ENCODE results near the gene PKD2.
A peak's percentile ranks its signal among the peaks of the same experiment; 100 is the strongest.

Gene PKD2

DNA sequence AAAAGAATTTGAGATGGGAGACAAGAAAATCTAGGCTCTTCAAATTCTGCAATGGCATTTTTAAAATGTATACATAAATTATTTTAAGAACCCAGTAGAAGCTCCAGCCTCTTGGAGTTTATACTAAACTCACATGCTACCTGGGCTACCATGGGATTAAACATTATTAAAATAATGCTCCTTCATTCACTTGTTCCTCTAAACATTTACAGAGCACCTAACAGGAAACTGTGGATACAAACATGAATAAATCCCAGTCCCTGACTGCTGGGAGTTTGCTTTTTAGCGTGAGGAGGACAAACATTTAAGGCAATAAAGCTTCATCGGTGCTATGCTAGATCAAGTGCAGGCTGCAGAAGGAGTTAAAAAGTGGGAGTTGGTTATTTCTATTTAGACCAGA, 37.3 kb upstream of the PKD2 start:
- DNase-seq (ENCODE audit: low read depth in 2 of 2) = no peak
- TF ChIP-seq, protein P1, sequence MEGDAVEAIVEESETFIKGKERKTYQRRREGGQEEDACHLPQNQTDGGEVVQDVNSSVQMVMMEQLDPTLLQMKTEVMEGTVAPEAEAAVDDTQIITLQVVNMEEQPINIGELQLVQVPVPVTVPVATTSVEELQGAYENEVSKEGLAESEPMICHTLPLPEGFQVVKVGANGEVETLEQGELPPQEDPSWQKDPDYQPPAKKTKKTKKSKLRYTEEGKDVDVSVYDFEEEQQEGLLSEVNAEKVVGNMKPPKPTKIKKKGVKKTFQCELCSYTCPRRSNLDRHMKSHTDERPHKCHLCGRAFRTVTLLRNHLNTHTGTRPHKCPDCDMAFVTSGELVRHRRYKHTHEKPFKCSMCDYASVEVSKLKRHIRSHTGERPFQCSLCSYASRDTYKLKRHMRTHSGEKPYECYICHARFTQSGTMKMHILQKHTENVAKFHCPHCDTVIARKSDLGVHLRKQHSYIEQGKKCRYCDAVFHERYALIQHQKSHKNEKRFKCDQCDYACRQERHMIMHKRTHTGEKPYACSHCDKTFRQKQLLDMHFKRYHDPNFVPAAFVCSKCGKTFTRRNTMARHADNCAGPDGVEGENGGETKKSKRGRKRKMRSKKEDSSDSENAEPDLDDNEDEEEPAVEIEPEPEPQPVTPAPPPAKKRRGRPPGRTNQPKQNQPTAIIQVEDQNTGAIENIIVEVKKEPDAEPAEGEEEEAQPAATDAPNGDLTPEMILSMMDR (IDR thresholded peaks at IDR 0.05; ENCODE audit: low read depth, low read length) = no peak
- H3K4me3 ChIP-seq (replicated peaks in 1 of 2; ENCODE audit: low read depth in 2 of 2, low read length in 2 of 2) = no peak overlapping the region

DNA sequence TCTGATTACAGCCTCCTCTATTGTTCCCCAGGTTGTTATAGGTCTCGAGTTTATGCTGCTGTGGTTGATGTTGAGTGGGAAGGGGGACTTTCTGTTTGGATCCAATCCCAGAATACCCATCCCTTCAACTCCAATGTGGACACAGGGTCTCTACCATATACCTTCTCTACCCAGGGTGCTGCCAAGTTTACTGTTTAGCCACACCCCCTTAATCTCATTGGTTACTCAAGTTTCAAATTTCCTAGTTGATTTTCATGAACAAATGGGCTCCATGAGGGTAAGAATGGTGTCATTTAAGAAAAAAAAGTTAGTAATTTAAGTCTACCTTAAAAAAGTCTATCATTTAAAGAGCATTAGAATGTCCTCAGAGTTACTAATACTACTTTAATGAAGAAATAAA, 35.6 kb upstream of the PKD2 start:
- DNase-seq (ENCODE audit: low read depth in 2 of 2) = no peak
- TF ChIP-seq, protein P1 (IDR thresholded peaks at IDR 0.05; ENCODE audit: low read depth, low read length) = no peak
- H3K4me3 ChIP-seq (replicated peaks in 1 of 2; ENCODE audit: low read depth in 2 of 2, low read length in 2 of 2) = no peak overlapping the region

DNA sequence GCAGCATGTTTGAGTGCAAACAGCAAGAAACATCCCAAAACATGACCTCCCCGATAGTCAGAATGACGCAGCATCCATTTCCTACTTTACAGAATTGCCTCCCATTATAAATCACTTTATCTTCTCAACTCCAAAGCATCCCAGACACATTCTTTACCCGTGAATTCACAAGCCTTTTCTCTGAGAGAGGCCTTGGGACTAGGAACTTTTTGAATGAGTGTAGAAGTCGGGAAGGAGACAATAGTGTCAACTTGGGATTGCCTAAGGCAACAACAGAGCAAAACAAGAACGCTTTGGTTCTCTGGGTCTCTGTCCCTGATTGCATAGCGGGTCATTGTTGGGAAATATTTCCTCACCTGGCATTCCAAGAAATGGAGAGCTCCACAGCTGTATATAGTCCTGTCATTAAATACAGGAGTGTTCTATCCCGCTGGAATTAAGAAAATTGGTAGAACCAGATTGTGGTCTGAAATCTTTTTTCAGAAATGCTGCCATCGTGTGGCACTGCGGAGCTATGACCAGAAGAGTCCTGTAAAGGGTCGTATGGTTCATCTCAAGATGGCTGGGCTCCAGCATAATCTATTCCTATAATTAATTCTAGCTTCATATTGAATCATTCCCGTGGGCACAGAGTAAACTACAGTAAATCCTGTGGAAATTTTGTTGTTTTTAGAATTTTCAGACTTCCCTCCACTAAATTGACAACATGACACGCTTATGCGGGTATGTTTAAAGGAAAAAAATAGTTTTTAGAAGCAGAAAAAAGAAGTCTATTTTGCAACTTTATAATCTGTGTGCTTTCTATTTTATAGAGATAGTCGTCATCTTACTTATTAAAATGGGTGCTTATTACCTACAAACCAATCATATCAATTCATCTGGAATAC, 33.9 kb upstream of the PKD2 start:
- TF ChIP-seq, protein P1 (IDR thresholded peaks at IDR 0.05; ENCODE audit: low read depth, low read length) = peak; percentile 74
- peak overlapping the region in 1 of 2 donors; percentile 2 for H3K4me3 ChIP-seq (replicated peaks in 1 of 2; ENCODE audit: low read depth in 2 of 2, low read length in 2 of 2)
- peak; percentile 65 to 78 for DNase-seq (ENCODE audit: low read depth in 2 of 2)

DNA sequence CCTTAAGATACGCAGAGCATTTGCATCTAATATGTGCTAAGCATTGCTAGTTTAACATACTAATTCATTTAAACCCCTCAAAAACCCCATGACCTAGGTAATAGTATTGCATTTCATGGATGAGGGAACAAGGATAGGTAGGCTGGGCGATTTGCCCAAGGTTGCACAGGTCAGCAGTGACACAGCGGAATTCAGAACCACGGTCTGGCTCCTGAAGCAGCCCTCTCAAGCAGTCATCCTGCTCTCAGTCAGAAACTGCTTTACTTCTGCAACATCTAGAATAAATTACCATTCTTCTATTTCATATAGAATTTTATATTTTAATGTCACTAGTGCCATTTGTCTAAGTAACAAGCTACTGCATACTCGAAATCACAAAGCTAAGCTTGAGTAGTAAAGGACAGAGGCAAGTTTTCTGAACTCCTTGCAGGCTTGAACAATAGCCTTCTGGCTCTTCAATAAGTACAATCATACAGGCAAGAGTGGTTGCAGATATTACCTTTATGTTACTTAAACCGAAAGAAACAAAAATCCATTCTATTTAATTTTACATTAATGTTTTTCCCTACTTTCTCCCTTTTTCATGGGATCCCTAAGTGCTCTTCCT, 32.5 kb upstream of the PKD2 start:
- no peak for DNase-seq (ENCODE audit: low read depth in 2 of 2)
- TF ChIP-seq, protein P1 (IDR thresholded peaks at IDR 0.05; ENCODE audit: low read depth, low read length) = no peak
- no peak overlapping the region for H3K4me3 ChIP-seq (replicated peaks in 1 of 2; ENCODE audit: low read depth in 2 of 2, low read length in 2 of 2)

DNA sequence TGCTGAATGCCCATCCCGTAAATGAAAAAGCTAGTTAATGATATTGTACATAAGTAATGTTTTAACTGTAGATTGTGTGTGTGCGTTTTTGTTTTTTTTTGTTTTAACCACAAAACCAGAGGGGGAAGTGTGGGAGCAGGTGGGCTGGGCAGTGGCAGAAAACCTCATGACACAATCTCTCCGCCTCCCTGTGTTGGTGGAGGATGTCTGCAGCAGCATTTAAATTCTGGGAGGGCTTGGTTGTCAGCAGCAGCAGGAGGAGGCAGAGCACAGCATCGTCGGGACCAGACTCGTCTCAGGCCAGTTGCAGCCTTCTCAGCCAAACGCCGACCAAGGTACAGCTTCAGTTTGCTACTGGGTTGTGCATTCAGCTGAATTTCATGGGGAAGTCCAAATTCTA, 32.0 kb upstream of the PKD2 start, which contains the start of gene SPP1:
SPP1 (plus strand) TSS at position 249 of the 400 bp plus-strand sequence. CDS start 1,182 bp downstream, outside the sequence.
- peak in 1 of 2 donors; percentile 6 for DNase-seq (ENCODE audit: low read depth in 2 of 2)
- TF ChIP-seq, protein P1 (IDR thresholded peaks at IDR 0.05; ENCODE audit: low read depth, low read length) = no peak

DNA sequence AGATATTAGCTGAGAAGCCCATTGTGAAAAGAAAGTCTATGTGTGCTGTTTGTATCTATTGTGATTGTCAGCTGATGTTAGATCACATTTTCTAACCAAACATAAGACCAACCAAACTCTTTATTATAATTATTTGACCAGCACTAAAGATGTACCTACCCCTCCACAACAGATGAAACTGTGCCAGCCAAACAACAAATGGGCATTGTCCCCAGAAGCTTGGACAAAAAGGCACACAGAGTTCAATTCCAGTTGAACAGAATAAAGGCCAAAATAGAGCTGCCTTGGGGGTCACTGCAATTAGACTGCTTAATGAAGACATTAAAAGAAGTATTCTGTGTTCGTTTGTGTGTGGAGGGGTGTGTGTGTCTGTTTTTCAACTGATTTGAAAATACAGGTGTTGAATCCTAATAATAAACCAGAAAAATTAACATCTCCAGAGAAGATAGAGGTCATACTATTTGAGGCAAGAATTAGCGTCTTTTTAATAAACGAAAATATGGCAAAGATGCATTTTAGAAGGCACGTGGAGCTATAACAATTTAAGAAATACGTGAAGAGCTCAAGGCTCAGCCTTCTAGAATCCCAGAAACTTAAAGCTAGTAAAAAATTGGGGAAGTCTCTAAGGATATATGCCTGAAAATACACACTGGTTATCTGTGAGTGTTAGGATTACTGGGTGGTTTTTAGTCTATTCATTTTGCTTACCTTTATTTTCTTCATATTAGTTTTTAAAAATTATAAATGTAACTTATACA, 29.7 kb upstream of the PKD2 start:
- TF ChIP-seq, protein P1 (IDR thresholded peaks at IDR 0.05; ENCODE audit: low read depth, low read length) = no peak
- no peak overlapping the region for H3K4me3 ChIP-seq (replicated peaks in 1 of 2; ENCODE audit: low read depth in 2 of 2, low read length in 2 of 2)
- no peak for DNase-seq (ENCODE audit: low read depth in 2 of 2)

More for the DNA sequence above, 32.0 kb upstream of the PKD2 start, which contains the start of gene SPP1:
- no peak within 1 kb of the TSS for H3K4me3 ChIP-seq (replicated peaks in 1 of 2; ENCODE audit: low read depth in 2 of 2, low read length in 2 of 2)
